ENCODE measurements around the gene FXYD6.

Gene FXYD6

DNA sequence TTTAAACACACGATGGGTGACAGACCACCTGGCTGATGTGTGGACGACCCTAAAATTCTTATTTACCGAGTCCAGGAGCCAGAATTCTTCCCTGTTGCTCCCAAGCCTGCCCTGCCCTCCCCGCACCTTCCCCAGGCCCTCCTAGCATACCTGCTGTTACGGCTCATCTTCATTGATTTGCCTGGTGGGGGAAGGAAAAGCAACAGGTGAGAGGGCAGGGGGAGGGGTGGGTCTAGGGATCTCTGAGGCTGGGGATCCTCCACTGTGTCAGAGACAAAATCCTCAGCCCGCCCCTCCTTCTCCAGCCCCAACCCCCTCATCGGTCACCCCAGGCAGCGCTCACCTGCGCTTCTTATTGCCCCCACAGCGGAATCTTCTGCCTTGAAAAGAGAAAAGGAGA, 55.9 kb downstream of the FXYD6 start:
- no peak overlapping the region for H3K4me3 ChIP-seq (replicated peaks; ENCODE audit: insufficient read depth, low read length)
- no peak for DNase-seq (ENCODE audit: low read depth in 1 of 2, low spot score in 1 of 2)
- TF ChIP-seq SPI1 (IDR thresholded peaks at IDR 0.05; ENCODE audit: borderline replicate concordance, low read depth) (no peak), GABPA (IDR thresholded peaks at IDR 0.05; ENCODE audit: low read depth) (no peak)
- TF ChIP-seq, protein P1, sequence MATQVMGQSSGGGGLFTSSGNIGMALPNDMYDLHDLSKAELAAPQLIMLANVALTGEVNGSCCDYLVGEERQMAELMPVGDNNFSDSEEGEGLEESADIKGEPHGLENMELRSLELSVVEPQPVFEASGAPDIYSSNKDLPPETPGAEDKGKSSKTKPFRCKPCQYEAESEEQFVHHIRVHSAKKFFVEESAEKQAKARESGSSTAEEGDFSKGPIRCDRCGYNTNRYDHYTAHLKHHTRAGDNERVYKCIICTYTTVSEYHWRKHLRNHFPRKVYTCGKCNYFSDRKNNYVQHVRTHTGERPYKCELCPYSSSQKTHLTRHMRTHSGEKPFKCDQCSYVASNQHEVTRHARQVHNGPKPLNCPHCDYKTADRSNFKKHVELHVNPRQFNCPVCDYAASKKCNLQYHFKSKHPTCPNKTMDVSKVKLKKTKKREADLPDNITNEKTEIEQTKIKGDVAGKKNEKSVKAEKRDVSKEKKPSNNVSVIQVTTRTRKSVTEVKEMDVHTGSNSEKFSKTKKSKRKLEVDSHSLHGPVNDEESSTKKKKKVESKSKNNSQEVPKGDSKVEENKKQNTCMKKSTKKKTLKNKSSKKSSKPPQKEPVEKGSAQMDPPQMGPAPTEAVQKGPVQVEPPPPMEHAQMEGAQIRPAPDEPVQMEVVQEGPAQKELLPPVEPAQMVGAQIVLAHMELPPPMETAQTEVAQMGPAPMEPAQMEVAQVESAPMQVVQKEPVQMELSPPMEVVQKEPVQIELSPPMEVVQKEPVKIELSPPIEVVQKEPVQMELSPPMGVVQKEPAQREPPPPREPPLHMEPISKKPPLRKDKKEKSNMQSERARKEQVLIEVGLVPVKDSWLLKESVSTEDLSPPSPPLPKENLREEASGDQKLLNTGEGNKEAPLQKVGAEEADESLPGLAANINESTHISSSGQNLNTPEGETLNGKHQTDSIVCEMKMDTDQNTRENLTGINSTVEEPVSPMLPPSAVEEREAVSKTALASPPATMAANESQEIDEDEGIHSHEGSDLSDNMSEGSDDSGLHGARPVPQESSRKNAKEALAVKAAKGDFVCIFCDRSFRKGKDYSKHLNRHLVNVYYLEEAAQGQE (IDR thresholded peaks at IDR 0.05; ENCODE audit: insufficient replicate concordance, low read depth): no peak
- no peaks in the 10 kb centered on the region for H3K27me3 ChIP-seq (ENCODE audit: insufficient read depth, poor library complexity, severe bottlenecking)
- H3K27ac ChIP-seq (replicated peaks): no peak overlapping the region

DNA sequence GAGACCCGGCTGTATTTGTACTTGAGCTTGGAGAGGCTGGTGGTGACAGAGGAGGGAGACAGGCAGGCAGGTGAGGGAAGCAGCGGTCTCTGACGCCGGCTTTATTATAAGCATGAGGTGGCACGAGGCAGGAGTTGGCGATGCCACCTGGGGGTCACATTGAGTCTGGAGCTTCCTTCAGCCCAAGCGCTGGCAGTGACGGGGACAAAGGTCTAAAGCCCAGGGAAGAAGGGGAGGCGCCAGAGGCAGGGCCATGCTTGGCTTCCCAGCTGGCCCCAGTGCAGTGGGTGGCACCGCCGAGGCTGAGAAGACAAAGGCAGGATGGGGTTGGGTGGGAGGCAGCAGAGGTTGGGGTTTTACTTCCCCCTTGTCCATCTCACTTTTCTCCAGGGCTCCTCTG, 56.4 kb downstream of the FXYD6 start:
- TF ChIP-seq, protein P1 (IDR thresholded peaks at IDR 0.05; ENCODE audit: insufficient replicate concordance, low read depth): no peak
- TF ChIP-seq GABPA (IDR thresholded peaks at IDR 0.05; ENCODE audit: low read depth): no peak
- no peak for TF ChIP-seq POLR2AphosphoS5 (IDR thresholded peaks at IDR 0.05; ENCODE audit: low read depth)
- TF ChIP-seq, protein P2, sequence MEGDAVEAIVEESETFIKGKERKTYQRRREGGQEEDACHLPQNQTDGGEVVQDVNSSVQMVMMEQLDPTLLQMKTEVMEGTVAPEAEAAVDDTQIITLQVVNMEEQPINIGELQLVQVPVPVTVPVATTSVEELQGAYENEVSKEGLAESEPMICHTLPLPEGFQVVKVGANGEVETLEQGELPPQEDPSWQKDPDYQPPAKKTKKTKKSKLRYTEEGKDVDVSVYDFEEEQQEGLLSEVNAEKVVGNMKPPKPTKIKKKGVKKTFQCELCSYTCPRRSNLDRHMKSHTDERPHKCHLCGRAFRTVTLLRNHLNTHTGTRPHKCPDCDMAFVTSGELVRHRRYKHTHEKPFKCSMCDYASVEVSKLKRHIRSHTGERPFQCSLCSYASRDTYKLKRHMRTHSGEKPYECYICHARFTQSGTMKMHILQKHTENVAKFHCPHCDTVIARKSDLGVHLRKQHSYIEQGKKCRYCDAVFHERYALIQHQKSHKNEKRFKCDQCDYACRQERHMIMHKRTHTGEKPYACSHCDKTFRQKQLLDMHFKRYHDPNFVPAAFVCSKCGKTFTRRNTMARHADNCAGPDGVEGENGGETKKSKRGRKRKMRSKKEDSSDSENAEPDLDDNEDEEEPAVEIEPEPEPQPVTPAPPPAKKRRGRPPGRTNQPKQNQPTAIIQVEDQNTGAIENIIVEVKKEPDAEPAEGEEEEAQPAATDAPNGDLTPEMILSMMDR (IDR thresholded peaks at IDR 0.05; ENCODE audit: insufficient read depth, low read length): no peak
- TF ChIP-seq SPI1 (IDR thresholded peaks at IDR 0.05; ENCODE audit: borderline replicate concordance, low read depth): no peak
- H3K4me3 ChIP-seq (replicated peaks; ENCODE audit: insufficient read depth, low read length): no peak overlapping the region
- H3K27me3 ChIP-seq (ENCODE audit: insufficient read depth, poor library complexity, severe bottlenecking): no peaks in the 10 kb centered on the region
- DNase-seq (ENCODE audit: low read depth in 1 of 2, low spot score in 1 of 2): no peak
- H3K27ac ChIP-seq (replicated peaks): no peak overlapping the region

- DNase-seq (ENCODE audit: low read depth in 1 of 2, low spot score in 1 of 2): peak in 1 of 2 experiments; percentile 72
- no peak overlapping the region for H3K4me3 ChIP-seq (replicated peaks; ENCODE audit: insufficient read depth, low read length)
- no peak for TF ChIP-seq POLR2AphosphoS5 (IDR thresholded peaks at IDR 0.05; ENCODE audit: low read depth)
- TF ChIP-seq, protein P2 (IDR thresholded peaks at IDR 0.05; ENCODE audit: insufficient read depth, low read length): peak; percentile 68
- H3K27me3 ChIP-seq (ENCODE audit: insufficient read depth, poor library complexity, severe bottlenecking): no peaks in the 10 kb centered on the region
- H3K27ac ChIP-seq (replicated peaks): no peak overlapping the region
Observed at GRCh38 chr11:117819096-117820040, 57.1 kb downstream of the FXYD6 start.

GRCh38 chr11:117818041-117818873, 58.2 kb downstream of the FXYD6 start:
- TF ChIP-seq GABPA (IDR thresholded peaks at IDR 0.05; ENCODE audit: low read depth) (no peak), SPI1 (IDR thresholded peaks at IDR 0.05; ENCODE audit: borderline replicate concordance, low read depth) (no peak), POLR2AphosphoS5 (IDR thresholded peaks at IDR 0.05; ENCODE audit: low read depth) (no peak)
- TF ChIP-seq, protein P1 (IDR thresholded peaks at IDR 0.05; ENCODE audit: insufficient replicate concordance, low read depth): no peak
- TF ChIP-seq, protein P2 (IDR thresholded peaks at IDR 0.05; ENCODE audit: insufficient read depth, low read length): no peak
- no peak for DNase-seq (ENCODE audit: low read depth in 1 of 2, low spot score in 1 of 2)
- 0 out of 2 replicates have a peak overlapping the region, but pooled peaks have one; percentile 4 for H3K27ac ChIP-seq (replicated peaks)
- H3K27me3 ChIP-seq (ENCODE audit: insufficient read depth, poor library complexity, severe bottlenecking): no peaks in the 10 kb centered on the region
- H3K4me3 ChIP-seq (replicated peaks; ENCODE audit: insufficient read depth, low read length): no peak overlapping the region
